Measurements from ENCODE around the gene EIF2D.
"Not testable (repeated sequence)": the region's sequence is repeated elsewhere in the genome, so short reads cannot be mapped to it uniquely, and the experiment has no call there.

Gene EIF2D

GRCh38 chr1:206612129-206612876 is at the start of gene EIF2D:
EIF2D (minus strand) TSS chr1:206612465; CDS start chr1:206612342, 123 bp downstream.
- peak; percentile 92 for DNase-seq

GRCh38 chr1:206661161-206661820 is 49.0 kb upstream of the EIF2D start:
- DNase-seq, result no peak

GRCh38 chr1:206660136-206660535 is 47.9 kb upstream of the EIF2D start:
- DNase-seq, result no peak

GRCh38 chr1:206658981-206659273 is 46.7 kb upstream of the EIF2D start:
- DNase-seq, result no peak

GRCh38 chr1:206658264-206658980 is 46.2 kb upstream of the EIF2D start:
- DNase-seq, result no peak

- no peak for DNase-seq
These were observed 45.5 kb upstream of the EIF2D start for GRCh38 chr1:206657751-206658150.

DNA sequence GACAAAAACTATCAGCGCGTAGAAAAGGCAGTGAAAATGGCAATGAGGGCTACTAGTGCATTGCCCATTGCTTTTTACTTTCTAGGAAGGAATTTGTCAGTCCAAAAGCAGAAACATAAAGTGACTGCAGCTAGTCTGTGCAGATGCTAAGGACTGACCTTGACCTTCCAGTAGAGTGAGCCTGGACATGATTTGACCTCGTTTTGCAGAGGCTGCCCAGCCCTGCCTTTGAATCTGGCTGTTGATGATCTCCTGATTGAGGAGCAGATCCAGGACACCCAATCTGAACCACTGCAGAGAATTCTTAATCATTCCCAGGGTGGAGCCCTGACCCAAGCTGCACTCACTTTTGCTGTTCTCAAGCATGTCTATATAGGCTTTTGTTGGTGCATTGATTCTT is 44.7 kb upstream of the EIF2D start:
- no peak for DNase-seq

DNA sequence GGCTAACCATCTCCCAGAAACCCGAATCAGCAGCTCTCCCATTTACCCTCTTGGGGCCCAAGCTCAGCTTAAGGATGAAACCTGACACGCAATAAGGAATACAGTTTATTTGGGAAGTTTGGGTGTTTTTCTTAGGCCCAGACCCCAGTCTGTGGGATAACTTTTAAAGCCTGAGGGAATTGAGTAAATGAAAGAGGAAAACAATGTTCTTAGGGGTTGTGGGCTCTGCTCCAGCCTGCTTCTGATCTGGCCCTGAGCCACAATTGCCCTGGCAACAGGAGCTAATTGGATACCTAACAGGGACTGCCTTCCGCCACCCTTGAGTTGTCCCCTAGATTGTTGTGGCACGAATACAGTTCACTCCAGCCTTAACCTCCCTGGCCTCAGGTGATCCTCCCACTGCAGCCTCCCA is 43.2 kb upstream of the EIF2D start:
- DNase-seq, result peak; percentile 76

GRCh38 chr1:206654828-206655227 is 42.6 kb upstream of the EIF2D start:
- no peak for DNase-seq

GRCh38 chr1:206653715-206654459 is 41.6 kb upstream of the EIF2D start:
- DNase-seq, result no peak

DNA sequence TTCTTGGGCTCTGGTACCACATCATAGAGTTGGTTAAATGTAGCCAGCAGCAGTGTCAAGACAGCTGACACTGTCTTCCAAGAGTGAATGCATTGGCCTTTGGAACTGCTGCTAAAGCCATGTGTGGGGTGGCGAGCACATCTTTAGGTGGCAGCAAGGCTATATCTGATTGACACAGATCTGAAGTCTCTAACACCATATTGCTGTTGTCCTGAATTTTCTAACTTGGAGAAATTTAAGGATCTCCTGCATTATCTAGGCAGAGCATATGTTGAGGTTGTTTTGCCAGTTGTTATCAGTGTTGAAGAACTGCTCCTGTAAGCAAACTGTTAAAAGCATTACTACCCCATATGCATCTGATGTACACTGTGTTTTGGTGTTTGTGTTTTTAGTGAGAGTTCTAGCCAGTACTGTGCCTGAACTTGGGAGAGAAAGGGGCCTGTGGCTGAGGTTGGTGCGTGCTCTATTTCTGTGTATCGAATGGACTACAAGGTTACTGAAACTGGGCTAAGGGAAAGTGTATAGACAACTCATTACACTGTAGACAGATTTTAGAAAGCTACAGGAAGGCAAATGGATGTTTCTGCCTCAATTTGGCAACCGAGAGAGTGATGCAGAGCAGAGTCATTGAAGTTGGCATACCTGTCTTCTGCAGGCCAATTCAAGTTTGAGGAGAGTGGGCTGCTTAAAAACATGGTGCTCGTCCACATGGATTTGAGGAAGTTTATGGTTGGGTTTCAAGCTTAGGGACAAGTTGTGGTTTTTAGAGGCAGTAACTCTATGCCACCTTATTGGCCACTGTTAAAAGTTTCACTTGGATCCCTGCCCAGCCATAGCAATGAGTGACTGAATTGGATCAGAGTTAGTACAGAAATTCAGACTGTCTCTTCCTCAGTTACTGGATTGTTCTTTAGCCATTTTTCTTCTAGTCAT is 40.0 kb upstream of the EIF2D start:
- no peak for DNase-seq

DNA sequence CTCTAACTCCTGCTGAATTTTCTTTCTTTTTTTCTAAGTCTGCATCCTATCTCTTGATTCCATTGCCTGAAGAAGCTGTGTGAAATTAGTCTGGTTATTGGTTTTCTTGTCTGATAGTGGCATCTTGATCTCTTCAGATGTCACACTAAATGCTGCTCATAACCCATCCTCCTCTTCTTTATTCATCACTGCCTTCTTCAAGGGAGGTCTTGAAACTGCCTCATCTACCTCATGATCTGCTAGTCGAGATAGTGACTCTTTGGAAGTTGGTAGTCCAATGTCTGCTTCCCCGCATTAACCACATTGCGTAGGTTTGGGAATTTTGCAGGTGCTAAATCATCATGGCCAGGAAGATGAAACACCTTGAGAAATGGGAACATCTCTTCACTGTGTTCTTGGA is 38.7 kb upstream of the EIF2D start:
- no peak for DNase-seq

DNA sequence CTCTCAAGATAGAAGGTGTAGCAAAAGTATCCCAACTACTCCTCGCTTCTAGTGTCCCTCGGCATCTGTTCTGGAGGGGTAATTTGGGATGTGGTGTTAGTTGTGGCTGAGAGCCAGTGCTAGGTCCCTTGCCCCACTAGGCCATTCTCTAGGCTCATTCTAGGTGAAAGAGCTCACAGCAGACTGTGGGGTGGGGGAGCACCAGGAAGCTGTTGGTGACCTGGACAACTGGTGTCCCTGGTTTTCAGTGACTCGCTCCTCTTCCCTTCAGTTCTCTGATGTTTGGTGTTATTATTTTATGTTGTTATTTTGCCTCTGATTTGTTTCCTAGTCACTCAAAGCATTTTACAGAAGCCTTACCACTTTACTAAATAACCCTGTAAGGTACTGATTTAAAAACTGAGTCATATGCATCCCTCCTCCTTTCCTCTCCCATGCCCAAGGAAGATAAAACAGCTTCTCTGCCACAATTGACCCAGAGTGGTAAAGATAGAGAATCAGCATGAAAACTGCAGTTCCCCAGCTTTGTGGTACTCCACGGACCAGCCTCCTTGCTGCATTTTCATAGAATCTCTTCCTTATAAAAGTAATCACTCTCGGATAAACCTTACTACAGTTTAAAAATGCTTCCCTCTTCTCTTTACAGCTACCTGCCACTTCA is 37.1 kb upstream of the EIF2D start:
- no peak for DNase-seq

DNA sequence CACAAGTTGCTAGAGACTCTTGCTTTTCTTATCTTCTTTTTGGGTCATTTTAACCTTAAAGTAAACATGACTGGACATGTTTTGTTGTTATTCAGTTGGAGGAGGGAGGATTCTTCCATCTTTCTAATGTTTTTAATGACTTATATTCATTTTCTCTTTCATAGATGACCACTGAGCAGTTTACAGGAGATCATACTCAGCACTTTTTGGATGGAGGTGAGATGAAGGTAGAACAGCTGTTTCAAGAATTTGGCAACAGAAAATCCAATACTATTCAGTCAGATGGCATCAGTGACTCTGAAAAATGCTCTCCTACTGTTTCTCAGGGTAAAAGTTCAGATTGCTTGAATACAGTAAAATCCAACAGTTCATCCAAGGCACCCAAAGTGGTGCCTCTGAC is 35.0 kb upstream of the EIF2D start:
- DNase-seq, result no peak

GRCh38 chr1:206646504-206646903 is 34.2 kb upstream of the EIF2D start:
- DNase-seq, result no peak

DNA sequence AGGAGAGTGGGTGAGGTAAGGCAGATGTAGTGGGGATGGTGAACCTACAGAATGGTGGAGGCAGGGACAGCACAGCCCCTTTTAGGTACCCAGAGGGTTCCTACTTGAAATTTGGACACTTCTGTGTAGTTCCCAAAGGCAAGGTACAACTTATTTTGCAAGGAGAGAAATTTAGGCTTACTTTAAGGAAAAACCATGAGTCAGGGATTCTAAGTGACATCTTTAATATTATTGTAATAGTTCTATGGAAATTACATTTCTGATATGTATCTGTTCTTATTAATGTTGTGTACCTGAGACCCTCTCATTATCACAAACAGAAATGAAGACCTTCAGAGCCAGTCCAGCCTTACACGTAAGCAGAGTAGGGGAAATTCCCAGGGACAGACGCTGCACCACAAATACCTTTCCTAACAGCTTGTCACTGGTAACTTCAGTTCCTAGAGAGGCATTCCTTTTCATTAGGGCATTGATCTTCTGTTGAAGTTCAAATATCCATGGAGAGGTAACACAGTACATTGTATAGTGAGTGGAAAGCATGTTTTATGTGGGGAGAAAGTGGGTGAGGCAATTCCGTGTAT is 30.9 kb upstream of the EIF2D start:
- no peak for DNase-seq

- not testable (repeated sequence) for DNase-seq
These were observed 29.8 kb upstream of the EIF2D start for GRCh38 chr1:206642074-206642473.

DNA sequence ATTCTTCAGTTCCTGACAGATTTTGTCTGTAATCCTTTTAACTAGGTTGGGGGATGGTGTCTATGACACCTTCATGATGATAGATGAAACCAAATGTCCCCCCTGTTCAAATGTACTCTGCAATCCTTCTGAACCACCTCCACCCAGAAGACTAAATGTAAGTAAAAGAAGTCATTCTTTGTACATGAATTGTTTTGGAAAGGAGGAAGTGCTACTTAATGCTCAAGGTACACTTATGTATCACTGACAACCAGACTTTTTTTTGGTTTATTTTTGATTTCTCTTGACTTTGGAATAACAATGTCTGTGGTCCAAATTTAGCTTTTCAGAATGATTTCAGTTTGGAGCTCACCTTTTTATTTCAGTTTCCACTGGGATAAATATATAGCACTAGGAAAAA is 25.3 kb upstream of the EIF2D start:
- DNase-seq, result no peak

DNA sequence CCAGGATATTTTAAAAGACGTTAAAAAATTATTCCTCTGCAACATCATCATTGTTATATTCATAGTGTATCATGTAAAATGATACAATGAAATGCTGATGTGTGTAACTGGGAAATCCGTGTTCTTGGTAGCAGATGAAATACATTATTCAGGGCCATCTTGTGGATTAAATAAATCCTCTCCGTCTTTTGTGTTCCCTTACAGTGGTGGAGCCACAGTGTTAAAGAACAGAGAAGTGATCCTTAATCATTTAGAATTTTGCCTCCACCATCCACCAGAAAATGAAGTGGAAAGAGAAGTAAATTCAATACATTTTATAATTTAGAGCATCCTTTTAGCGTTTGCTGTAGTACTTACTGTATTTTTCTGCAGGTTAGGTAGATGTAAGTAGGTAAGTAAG is 24.4 kb upstream of the EIF2D start:
- no peak for DNase-seq

- DNase-seq, result no peak
These were observed 23.7 kb upstream of the EIF2D start for GRCh38 chr1:206635978-206636345.
